Right cardiac atrium (tissue), 5 donors: Measurements from ENCODE around the gene STYXL2. TPM values are rescaled to one million over a fixed set of nuclear protein-coding genes. Genes with fewer than 3 reads are reported as not detected.
A peak's percentile ranks its signal among the peaks of the same experiment; 100 is the strongest.

ENCODE experiments used
- ATAC-seq, 2 donors: fragments of 200-7000 bp; cut with Tn5 transposase; one replicate each; pipeline versions ENCODE4 v1.8.0 to v1.9.1; 2020; ENCODE audit warnings: moderate library complexity in 2 of 2, mild to moderate bottlenecking in 1 of 2
- DNase-seq, 3 donors: peaks; one replicate each; pipeline ENCODE4 v3.0.0-alpha.2; 2020
- H3K27ac ChIP-seq: one replicate; pipeline ENCODE4 v1.5.1; 2013; ENCODE audit warnings: mild to moderate bottlenecking, low read length, control low read depth, moderate library complexity
- H3K27me3 ChIP-seq: one replicate; pipeline ENCODE4 v1.6.1; 2013; ENCODE audit not compliant: control insufficient read depth, insufficient read depth
- H3K4me1 ChIP-seq: one replicate; pipeline ENCODE4 v1.6.1; 2013; ENCODE audit warnings: low read length; ENCODE audit not compliant: control insufficient read depth, insufficient read depth
- H3K4me3 ChIP-seq: one replicate; pipeline ENCODE4 v1.5.1; 2013; ENCODE audit warnings: low read length, control low read depth
- H3K9me3 ChIP-seq: one replicate; pipeline ENCODE4 v1.6.1; 2013; ENCODE audit warnings: low read length; ENCODE audit not compliant: control insufficient read depth
- WGBS: extraction: QIAGEN DNeasy Blood & Tissue Kit; methylation state at CpG from one replicate; pipeline ENCODE4 v1.1.7; 2013; 5-methylcytosine and 5-hydroxymethylcytosine counted together
- intact Hi-C, 4 donors: fragments of 100-400 bp; cut with DNase I; formaldehyde crosslinking; loops; one replicate each; pipeline versions ENCODE4 v1.11.0 to v1.14.0; 2022 to 2023
- polyA plus RNA-seq: library from polyadenylated mRNA; stranded (reverse); fragments of 200-250 nt; gene quantifications from one replicate; pipeline ENCODE4 v1.2.3, GENCODE V29; 2013
- total RNA-seq, 4 donors: library from RNA; stranded (reverse); fragmentation: NEBNext Ultra II Directional; extraction: Animal tissue kit (Norgen Biotek cat#: 25700); gene quantifications; one replicate each; pipeline ENCODE4 v1.2.1, GENCODE V29; 2021
- donor health status: healthy with polysubstance abuse.
- donor health status: DM: no; HTN: yes; CAD: no.
- donor health status: DM: no; HTN: no; CAD: no.
- donor health status: DM: no; HTN: yes; CAD: no; lungs with severe emphysema.
- donor health status: DM: yes; HTN: yes; CAD: no.

The STYXL2 gene
- total and polyA plus RNA-seq, 5 donors = 69.5 to 144 (median 107) TPM

DNA sequence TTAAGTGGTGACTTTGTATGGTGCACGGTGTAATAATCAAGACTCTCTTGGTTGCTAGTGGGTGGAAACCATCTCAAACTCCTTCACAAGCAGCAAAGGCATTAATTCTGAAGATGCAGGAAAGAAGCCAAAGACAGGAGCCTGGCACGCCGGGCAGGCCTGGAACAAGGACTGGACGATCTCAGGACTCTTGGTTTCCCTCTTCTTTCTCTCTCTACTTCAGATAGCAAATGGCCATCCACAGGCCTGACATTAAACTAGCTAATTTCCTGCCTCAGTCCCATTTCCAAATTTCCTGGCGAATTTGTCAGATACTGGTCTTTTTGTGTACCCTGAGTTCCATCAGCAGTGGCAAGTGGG lies 28.2 kb downstream of the STYXL2 start:
- Histone ChIP-seq H3K27ac (no peak overlapping the region), H3K4me1 (no peaks in the 10 kb centered on the region), H3K4me3 (no peak overlapping the region), H3K9me3 (no peaks in the 10 kb centered on the region), H3K27me3 (no peaks in the 10 kb centered on the region)
- DNase-seq = no peak
- ATAC-seq = no peak
- intact Hi-C loops = no loop called here
- 73% methylated on average over 5 of the region's 5 CpGs for WGBS

DNA sequence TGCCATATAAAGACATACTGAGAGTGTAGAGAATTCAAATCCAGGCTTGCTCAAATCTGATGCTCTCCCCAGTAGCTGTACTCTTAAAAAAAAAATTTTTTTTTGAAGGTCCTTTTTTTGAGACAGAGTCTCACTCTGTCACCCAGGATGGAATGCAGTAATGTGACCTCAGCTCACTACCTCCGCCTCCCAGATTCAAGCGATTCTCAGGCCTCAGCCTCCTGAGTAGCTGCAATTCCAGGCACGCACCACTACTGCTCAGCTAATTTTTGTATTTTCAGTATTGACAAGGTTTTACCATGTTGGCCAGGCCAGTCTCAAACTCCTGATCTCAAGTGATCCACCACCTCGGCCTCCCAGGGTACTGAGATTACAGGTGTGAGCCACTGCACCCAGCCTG lies 28.7 kb downstream of the STYXL2 start:
- ATAC-seq (no peak), DNase-seq (no peak)
- no peaks in the 10 kb centered on the region for H3K9me3 ChIP-seq
- no peaks in the 10 kb centered on the region for H3K4me1 ChIP-seq
- H3K27me3 ChIP-seq = no peaks in the 10 kb centered on the region
- H3K4me3 ChIP-seq = no peak overlapping the region
- WGBS = 90% methylated on average over 4 of the region's 4 CpGs
- intact Hi-C loops = no loop called here
- H3K27ac ChIP-seq = no peak overlapping the region

GRCh38 chr1:167126317-167126716 lies 32.4 kb downstream of the STYXL2 start:
- WGBS = 89% methylated on average over 28 of the region's 28 CpGs
- no peak overlapping the region for H3K27ac ChIP-seq
- intact Hi-C loops = loop anchor here in 1 of 4 donors (5.0 kb wide), 1 partner anchor 49 kb away; no protein-coding TSS in a partner anchor

GRCh38 chr1:167126811-167127210 lies 32.9 kb downstream of the STYXL2 start:
- Histone ChIP-seq H3K27ac (no peak overlapping the region), H3K4me3 (no peak overlapping the region), H3K4me1 (no peaks in the 10 kb centered on the region), H3K27me3 (no peaks in the 10 kb centered on the region), H3K9me3 (no peaks in the 10 kb centered on the region)
- intact Hi-C loops = loop anchor here in 1 of 4 donors (5.0 kb wide), 1 partner anchor 50 kb away; no protein-coding TSS in a partner anchor
- 75% methylated on average over 17 of the region's 17 CpGs for WGBS
- DNase-seq = peak in 2 of 3 donors; percentile 41 to 46
- peak in 1 of 2 donors; percentile 7 for ATAC-seq

More at GRCh38 chr1:167126317-167126716, 32.4 kb downstream of the STYXL2 start:
- DNase-seq (peak in 1 of 3 donors; percentile 46), ATAC-seq (no peak)
- Histone ChIP-seq H3K9me3 (no peaks in the 10 kb centered on the region), H3K4me3 (no peak overlapping the region), H3K4me1 (no peaks in the 10 kb centered on the region), H3K27me3 (no peaks in the 10 kb centered on the region)

DNA sequence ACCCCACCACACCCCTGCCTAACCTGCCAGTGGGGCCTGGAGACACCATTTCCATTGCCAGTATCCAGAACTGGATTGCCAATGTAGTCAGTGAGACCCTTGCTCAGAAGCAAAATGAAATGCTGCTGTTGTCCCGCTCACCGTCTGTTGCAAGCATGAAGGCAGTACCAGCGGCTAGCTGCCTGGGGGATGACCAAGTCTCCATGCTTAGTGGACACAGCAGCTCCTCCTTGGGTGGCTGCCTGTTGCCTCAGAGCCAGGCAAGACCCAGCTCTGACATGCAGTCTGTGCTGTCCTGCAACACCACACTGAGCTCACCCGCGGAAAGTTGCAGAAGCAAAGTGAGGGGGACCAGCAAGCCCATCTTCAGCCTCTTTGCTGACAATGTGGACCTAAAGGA lies 33.4 kb downstream of the STYXL2 start:
- DNase-seq = peak in 1 of 3 donors; percentile 41

GRCh38 chr1:167127661-167128060 lies 33.8 kb downstream of the STYXL2 start:
- intact Hi-C loops = loop anchor here in 1 of 4 donors (5.0 kb wide), 1 partner anchor 50 kb away; no protein-coding TSS in a partner anchor
- H3K9me3 ChIP-seq = no peaks in the 10 kb centered on the region
- no peaks in the 10 kb centered on the region for H3K4me1 ChIP-seq
- WGBS = 86% methylated on average over 5 of the region's 5 CpGs
- no peak overlapping the region for H3K4me3 ChIP-seq
- no peak for ATAC-seq
- H3K27me3 ChIP-seq = no peaks in the 10 kb centered on the region
- DNase-seq = no peak
- no peak overlapping the region for H3K27ac ChIP-seq

More for the DNA sequence above, 33.4 kb downstream of the STYXL2 start:
- no peaks in the 10 kb centered on the region for H3K27me3 ChIP-seq
- H3K27ac ChIP-seq = no peak overlapping the region
- no peak for ATAC-seq
- intact Hi-C loops = loop anchor here in 1 of 4 donors (5.0 kb wide), 1 partner anchor 50 kb away; no protein-coding TSS in a partner anchor
- H3K4me1 ChIP-seq = no peaks in the 10 kb centered on the region
- no peaks in the 10 kb centered on the region for H3K9me3 ChIP-seq
- no peak overlapping the region for H3K4me3 ChIP-seq
- WGBS = 94% methylated on average over 5 of the region's 5 CpGs

DNA sequence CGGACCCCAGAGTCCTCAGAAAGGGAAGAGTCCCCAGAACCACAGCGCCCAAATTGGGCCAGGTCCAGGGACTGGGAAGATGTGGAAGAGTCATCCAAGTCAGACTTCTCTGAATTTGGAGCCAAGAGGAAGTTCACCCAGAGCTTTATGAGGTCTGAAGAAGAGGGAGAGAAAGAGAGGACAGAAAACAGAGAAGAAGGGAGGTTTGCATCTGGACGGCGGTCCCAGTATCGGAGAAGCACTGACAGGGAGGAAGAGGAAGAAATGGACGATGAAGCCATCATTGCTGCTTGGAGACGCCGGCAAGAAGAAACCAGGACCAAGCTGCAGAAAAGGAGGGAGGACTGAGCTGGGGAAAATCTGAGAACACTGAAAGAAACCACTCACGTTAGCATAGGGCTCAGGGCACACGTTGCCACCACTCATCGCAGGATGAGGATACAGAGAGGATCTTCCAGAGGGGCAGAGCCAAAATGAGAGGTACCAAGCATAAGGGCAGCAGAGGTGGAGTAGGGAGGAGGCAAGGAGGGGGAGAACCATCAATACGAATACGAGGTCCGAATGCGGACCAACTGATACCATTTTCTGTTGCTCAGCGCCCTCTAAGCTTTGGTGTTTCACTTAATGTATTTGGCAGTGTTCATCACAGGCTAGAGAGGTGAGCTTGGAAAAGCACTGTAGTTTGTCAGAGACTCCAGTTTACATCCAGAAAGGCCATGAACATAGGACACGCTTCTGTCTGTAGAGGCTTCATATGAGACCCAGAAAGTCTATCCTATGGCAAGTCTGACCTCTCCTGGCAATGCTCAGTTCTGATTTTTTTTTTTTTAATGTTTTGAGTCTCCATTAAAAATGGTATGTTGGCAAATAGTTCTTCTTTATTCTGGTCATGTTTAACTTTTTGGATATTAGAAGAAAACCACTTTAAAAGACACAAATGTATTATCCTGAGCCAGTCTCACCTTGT lies 34.7 kb downstream of the STYXL2 start:
- Histone ChIP-seq H3K27me3 (no peaks in the 10 kb centered on the region), H3K9me3 (no peaks in the 10 kb centered on the region), H3K4me3 (no peak overlapping the region), H3K4me1 (no peaks in the 10 kb centered on the region), H3K27ac (no peak overlapping the region)
- DNase-seq (peak in 1 of 3 donors; percentile 39), ATAC-seq (no peak)
- intact Hi-C loops = loop anchor here in 1 of 4 donors (5.0 kb wide), 1 partner anchor 51 kb away; no protein-coding TSS in a partner anchor
- WGBS = 77% methylated on average over 17 of the region's 17 CpGs

- no peak for ATAC-seq
- intact Hi-C loops = no loop called here
Observed at GRCh38 chr1:167130829-167131510, 37.1 kb downstream of the STYXL2 start.

DNA sequence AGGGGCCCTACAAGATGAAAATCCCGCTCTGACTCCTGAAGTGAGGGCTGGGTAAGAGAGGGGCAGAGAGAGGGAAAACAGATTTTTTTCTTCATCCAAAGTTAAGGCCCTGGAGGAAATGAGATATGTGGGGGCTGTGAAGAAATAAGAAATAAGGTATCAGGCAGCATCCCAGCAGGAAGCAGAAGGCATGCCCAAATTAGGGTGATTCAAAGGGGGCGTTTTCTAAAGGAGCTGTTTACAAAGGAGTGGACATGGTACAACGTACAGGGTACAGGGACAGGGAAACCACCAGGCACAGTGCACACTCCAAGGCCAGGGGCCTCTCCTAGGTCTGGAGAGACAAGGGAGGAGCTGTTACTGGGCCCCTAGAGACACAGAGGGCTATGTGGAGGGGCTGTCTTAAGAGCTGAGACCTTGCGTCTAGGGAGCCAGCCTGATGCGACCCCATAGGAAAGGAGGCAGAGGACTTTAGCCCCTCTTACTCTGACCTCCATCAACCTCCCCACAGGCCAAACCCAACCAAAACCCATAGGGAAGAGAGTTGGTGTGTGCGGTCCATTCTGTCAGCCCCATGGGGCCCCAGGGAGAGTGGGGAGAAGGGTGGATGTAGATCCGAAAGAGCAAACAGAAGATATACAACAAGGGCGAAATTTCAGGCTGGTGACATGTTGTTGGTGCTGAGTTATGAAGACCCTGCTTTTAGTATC lies 38.6 kb downstream of the STYXL2 start:
- H3K27ac ChIP-seq = no peak overlapping the region
- intact Hi-C loops = no loop called here
- no peaks in the 10 kb centered on the region for H3K4me1 ChIP-seq
- H3K27me3 ChIP-seq = no peaks in the 10 kb centered on the region
- WGBS = 76% methylated on average over 8 of the region's 8 CpGs
- peak; percentile 20 to 25 for ATAC-seq
- H3K4me3 ChIP-seq = no peak overlapping the region
- H3K9me3 ChIP-seq = no peaks in the 10 kb centered on the region
- DNase-seq = no peak

More at GRCh38 chr1:167130829-167131510, 37.1 kb downstream of the STYXL2 start:
- DNase-seq = no peak
- no peaks in the 10 kb centered on the region for H3K9me3 ChIP-seq
- H3K4me3 ChIP-seq = no peak overlapping the region
- H3K4me1 ChIP-seq = no peaks in the 10 kb centered on the region
- 33% methylated on average over 4 of the region's 4 CpGs for WGBS
- no peak overlapping the region for H3K27ac ChIP-seq
- no peaks in the 10 kb centered on the region for H3K27me3 ChIP-seq

DNA sequence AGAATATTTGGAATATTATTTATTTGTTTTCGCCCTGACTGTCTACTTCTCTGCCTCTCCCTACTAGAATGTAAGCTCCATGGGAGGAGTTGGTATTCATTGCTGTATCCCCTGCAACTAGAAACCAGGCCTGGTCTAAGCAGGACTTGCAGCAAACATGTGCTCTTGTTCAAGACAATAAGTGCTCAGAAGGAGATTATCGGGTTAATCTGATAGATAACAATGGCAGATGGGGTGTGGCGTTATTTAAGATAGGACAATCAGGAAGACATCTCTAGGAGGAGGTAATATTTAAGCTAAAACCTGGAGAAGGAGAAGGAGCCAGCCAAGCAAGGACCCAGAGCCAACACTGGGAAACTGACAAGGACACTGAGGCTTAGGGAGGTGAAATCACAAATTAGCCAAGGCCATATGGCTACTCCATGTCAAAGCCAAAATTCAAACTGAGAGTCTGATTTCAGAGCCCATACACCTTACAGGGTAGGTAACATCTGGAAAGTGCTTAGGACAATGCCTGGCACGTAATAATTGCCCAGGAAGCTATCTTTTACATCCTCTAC lies 41.5 kb downstream of the STYXL2 start:
- Histone ChIP-seq H3K27ac (no peak overlapping the region), H3K4me3 (no peak overlapping the region), H3K4me1 (no peaks in the 10 kb centered on the region), H3K9me3 (no peaks in the 10 kb centered on the region), H3K27me3 (no peaks in the 10 kb centered on the region)
- ATAC-seq (no peak), DNase-seq (no peak)
- intact Hi-C loops = no loop called here
- WGBS = 46% methylated on average over 4 of the region's 4 CpGs
